Cerebellar nuclear complex (tissue), 1 donor: Measurements from ENCODE around the gene NYNRIN.
"Not testable (repeated sequence)": the region's sequence is repeated elsewhere in the genome, so short reads cannot be mapped to it uniquely, and the experiment has no call there.

ENCODE experiments used
- DNase-seq, 2 experiments: peaks; one replicate each; lab custom pipeline; 2025; lab: John Stamatoyannopoulos, UW

The NYNRIN gene

GRCh38 chr14:24398653-24399446 is at the start of gene NYNRIN:
Gene NYNRIN (plus strand): TSS chr14:24399003. CDS start chr14:24399247, 244 bp downstream.
- DNase-seq = no peak

- DNase-seq = no peak
These were observed 49.1 kb upstream of the NYNRIN start for GRCh38 chr14:24349742-24350141.

- no peak for DNase-seq
These were observed 47.3 kb upstream of the NYNRIN start for GRCh38 chr14:24351517-24351916.

DNA sequence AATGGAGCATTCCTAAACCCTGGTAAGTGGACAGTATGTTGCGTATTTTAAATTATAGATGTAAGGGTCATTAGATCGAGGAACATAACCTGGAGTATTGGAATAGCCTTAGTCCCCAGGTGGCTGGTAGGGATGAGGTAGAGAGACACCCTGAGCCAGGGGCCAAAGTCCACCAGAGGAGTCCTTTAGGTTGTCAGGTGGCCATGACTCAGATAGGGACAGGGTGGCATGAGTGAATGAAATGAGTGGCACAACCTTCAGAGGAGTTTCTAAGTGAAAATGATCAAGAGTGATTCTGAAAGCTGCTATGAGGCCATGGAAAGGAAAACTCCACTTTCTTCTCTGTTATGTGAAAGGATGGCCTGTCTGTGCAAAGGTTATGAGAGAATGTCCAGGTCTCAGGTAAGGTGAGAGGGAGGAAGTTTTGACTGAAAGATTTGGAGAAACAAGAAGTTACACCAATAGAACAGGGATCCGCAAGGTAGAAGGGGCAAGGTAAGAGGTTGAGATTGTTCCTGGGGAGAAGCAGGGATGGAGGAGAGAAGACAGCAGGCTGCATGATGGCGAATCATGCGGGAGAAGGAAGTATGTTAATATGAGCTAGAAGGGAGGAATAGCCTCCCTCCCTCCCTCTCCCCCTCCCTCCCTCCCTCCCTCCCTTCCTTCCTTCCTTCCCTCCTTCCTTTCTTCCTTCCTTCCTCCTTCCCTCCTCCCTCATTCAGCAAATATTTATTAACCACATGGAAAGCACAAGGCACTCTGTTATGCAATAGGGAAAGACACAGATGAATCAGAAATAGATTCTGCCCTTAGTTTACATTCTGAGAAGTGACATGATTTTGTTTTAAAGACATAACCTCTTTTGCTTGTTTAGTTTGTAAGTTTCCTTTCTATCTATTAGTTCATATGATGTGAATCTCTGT is 45.0 kb upstream of the NYNRIN start:
- no peak for DNase-seq

- not testable (repeated sequence) for DNase-seq
These were observed 44.3 kb upstream of the NYNRIN start for GRCh38 chr14:24354482-24354825.

GRCh38 chr14:24355009-24355408 is 43.8 kb upstream of the NYNRIN start:
- DNase-seq = no peak

DNA sequence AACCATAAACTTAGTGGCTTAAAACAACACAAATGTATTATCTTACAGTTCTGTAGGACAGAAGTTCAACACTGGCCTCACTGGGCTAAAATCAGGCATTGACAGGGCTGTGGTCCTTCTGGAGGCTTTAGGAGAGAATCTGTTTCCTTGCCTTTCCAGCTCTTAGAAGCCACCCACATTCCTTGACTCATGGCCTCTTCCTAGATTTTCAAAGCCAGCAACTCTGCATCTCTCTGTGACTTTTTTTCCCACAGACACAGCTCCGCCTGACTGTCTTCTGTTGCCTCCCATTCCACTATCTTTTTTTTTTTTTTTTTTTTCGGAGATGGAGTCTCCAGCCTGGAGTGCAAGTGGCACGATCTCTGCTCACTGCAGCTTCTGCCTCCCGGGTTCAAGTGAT is 42.6 kb upstream of the NYNRIN start:
- no peak for DNase-seq

GRCh38 chr14:24360281-24360680 is 38.5 kb upstream of the NYNRIN start:
- no peak for DNase-seq

GRCh38 chr14:24361326-24361725 is 37.5 kb upstream of the NYNRIN start:
- no peak for DNase-seq

GRCh38 chr14:24362241-24362960 is 36.4 kb upstream of the NYNRIN start:
- no peak for DNase-seq

DNA sequence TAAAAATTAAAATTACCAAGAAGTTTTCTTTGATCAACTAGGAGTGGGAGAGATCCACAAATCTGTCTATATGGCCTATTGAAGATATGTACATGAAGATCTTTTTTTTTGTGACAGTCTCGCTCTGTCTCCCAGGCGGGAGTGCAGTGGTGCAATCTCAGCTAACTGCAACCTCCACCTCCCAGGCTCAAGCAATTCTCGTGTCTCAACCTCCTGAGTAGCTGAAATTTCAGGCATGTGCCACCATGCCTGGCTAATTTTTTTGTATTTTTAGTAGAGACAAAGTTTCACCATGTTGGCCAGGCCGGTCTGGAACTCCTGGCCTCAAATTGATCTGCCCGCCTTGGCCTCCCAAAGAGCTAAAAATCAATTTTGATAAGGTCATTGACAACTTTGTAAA is 35.4 kb upstream of the NYNRIN start:
- DNase-seq = no peak

DNA sequence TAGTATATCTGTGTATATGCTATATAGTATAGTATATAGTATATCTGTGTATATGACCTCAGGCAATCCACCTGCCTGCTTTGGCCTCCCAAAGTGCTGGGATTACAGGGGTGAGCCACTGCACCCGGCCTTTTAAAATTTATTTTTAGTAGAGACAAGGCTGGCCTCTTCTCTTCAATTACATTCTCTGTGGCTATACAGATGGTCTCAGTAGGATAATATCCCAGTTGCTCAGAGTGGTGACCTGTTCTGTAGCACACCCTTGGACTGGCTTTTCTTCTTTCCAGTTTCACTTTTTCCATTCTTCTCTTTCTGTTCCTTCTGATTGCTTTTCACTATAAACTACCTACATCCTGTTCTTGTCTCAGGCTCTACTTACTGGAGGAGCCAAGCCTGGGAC is 34.0 kb upstream of the NYNRIN start:
- DNase-seq = no peak

- DNase-seq = peak in 1 of 2 experiments; percentile 14
These were observed 33.0 kb upstream of the NYNRIN start for GRCh38 chr14:24365600-24366412.

- no peak for DNase-seq
These were observed 32.4 kb upstream of the NYNRIN start for GRCh38 chr14:24366413-24366720.

- peak; percentile 81 to 88 for DNase-seq
These were observed 31.9 kb upstream of the NYNRIN start for GRCh38 chr14:24366721-24367513.

GRCh38 chr14:24367514-24368211 is 31.1 kb upstream of the NYNRIN start, which contains the start of gene NFATC4:
Gene NFATC4 (plus strand): TSS chr14:24368184. CDS start chr14:24368341, 157 bp downstream.
- DNase-seq = no peak

DNA sequence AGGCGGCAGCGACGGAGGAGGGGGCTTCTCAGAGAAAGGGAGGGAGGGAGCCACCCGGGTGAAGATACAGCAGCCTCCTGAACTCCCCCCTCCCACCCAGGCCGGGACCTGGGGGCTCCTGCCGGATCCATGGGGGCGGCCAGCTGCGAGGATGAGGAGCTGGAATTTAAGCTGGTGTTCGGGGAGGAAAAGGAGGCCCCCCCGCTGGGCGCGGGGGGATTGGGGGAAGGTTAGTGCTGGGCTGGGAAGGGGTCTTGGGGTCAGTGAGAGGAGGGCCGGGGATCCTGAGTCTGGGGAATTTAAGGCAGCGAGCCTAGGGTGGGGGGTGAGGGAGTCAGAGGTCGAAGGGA is 30.6 kb upstream of the NYNRIN start:
- no peak for DNase-seq

DNA sequence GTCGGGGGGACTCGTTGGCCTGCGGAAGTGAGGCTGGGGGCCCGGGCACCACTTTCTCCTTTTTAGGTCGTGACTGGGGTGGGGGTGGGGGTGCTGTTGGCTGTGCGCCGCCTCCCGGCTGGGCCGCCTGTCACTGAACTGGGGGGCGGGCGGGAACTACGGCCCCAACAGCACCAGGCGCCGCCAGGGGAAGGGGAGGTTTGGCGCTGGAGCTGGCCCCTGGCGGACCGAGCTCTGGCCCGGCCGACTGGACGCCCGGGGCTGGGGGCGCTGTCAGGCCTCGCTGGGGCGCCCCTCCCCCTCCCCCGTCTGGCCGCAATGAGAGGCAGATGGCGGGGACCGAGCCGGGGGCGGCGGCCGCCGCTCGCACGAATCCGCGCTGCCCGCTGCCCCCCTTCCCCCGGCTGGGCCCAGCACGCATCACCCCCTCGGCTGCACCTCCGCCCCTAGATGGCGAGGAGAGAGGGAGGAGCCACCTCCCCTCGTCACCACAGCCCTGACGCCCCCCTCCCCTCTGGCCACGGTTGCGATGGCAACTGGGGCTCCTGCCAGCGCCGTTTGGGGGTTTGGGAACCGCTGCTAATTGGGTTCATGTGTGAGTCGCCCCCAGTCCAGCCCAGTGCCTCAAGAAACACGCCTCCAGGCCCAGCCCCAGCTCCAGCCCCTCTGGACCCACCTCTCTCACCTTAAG is 30.1 kb upstream of the NYNRIN start:
- no peak for DNase-seq

- no peak for DNase-seq
These were observed 29.3 kb upstream of the NYNRIN start for GRCh38 chr14:24369463-24369862.
